COR-L47 (cell line): ENCODE results near the gene GPR162.
A peak's percentile ranks its signal among the peaks of the same experiment; 100 is the strongest.

Source experiments
- DNase-seq: peaks from one replicate; lab custom pipeline; 2025; lab: John Stamatoyannopoulos, UW

Gene GPR162, protein sequence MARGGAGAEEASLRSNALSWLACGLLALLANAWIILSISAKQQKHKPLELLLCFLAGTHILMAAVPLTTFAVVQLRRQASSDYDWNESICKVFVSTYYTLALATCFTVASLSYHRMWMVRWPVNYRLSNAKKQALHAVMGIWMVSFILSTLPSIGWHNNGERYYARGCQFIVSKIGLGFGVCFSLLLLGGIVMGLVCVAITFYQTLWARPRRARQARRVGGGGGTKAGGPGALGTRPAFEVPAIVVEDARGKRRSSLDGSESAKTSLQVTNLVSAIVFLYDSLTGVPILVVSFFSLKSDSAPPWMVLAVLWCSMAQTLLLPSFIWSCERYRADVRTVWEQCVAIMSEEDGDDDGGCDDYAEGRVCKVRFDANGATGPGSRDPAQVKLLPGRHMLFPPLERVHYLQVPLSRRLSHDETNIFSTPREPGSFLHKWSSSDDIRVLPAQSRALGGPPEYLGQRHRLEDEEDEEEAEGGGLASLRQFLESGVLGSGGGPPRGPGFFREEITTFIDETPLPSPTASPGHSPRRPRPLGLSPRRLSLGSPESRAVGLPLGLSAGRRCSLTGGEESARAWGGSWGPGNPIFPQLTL

DNA sequence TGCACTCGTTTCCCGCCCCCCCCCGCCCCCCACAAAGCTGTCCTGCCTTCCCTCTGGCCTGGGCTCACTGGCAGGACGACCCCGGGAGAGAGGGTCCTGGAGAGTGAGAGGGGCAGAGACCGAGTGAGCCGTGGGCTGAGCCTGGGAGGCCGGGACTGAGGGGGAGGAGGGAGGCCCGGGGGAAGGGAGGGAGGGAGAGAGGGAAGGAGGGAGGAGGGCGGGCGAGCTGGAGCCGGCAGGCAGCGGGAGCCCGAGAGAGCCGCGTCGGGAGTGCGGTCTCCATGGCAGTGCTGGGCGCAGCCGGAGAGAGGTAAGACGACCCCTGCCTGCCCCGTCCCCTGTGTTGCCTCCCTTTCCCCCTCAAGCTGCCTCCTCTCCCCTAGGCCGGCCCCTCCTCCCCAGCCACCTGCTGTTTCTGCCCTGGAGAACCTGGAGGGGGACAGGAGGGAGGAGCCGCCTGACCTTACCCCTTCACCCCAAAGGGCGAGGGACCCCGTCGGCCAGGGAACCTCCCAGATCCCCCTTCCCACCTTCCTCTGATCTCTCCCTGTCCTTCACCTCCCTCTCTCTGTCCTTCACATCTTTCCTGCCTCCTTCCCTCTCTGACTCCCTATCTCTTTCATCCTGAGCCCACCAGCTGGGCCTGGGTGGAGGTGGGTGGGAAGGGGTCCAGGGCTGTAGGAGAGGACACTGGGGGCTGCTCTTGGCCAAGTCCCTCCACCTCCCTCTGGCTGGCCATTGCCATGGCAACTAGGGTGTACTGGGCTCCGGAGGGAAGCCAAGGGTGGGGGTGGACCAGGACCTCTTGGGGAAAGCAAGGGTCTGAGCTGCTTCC is at the start of gene GPR162:
Gene GPR162, plus strand, starts transcription at position 231 of the 835 bp plus-strand sequence. CDS start 2,078 bp downstream, outside the sequence.
- DNase-seq = peak; percentile 16

DNA sequence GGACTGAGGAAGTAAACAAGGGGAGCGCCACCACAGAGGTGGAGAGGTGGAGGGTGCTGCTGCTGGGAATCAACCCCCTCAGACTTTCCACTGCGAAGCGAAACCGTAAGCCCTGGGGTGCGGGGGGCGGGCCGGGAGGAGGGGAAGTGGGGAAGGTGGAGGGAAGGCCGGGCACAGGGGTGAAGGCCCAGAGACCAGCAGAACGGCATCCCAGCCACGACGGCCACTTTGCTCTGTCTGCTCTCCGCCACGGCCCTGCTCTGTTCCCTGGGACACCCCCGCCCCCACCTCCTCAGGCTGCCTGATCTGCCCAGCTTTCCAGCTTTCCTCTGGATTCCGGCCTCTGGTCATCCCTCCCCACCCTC is 49.3 kb upstream of the GPR162 start, which contains the start of gene LAG3:
Gene LAG3, plus strand, starts transcription at position 190 of the 365 bp plus-strand sequence. CDS start 333 bp downstream, outside the sequence.
- DNase-seq = no peak

DNA sequence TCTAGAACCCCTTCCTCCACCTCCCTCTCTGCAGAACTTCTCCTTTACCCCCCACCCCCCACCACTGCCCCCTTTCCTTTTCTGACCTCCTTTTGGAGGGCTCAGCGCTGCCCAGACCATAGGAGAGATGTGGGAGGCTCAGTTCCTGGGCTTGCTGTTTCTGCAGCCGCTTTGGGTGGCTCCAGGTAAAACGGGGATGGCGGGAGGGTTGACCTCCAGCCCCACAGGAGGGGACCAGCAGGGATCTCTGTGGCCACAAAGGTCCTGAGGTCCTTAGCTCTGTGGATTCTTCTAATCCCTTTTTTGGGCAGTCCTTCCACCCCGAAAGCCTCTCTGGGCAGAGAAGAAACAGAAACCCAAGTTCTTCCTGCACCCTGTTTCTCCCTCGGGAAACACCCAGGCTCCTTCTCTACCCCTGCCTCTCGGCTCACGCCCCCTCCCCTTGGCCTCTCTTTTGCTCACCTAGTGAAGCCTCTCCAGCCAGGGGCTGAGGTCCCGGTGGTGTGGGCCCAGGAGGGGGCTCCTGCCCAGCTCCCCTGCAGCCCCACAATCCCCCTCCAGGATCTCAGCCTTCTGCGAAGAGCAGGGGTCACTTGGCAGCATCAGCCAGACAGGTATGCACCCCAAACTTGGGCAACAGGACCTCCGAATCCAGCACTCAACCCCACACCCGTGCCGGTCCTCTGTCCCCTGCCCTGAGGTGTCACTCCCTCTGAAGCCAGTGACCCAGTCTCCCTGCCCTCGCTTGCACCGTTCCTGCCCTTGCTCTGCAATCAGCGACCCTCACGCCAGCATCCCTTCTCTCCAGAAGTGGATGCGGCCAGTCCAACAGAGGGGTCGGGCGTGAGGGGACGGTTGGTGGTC is 48.7 kb upstream of the GPR162 start:
- DNase-seq = no peak

DNA sequence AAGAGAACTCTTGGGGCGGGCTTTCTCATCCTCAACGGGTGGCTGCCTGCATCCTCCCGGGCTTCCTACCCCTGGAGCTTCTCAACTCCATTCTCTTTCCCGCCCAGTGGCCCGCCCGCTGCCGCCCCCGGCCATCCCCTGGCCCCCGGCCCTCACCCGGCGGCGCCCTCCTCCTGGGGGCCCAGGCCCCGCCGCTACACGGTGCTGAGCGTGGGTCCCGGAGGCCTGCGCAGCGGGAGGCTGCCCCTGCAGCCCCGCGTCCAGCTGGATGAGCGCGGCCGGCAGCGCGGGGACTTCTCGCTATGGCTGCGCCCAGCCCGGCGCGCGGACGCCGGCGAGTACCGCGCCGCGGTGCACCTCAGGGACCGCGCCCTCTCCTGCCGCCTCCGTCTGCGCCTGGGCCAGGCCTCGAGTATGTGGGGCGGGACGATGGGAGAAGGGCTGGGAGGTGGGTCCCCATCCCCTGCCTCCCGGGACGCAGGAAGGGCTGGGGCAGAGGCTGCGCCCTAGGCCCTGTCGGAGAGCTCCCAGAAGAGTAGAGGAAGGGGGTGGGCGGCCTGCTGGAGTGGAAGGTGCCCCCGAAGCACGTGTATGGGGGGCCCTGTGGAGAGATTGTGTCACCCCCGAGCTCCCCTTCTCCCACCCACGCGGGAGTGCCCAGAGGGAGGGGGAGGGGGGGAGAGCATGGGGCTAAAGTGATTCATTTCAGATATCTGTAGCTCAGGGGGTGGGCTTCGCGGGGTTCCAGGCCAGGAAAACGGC is 47.9 kb upstream of the GPR162 start:
- no peak for DNase-seq

DNA sequence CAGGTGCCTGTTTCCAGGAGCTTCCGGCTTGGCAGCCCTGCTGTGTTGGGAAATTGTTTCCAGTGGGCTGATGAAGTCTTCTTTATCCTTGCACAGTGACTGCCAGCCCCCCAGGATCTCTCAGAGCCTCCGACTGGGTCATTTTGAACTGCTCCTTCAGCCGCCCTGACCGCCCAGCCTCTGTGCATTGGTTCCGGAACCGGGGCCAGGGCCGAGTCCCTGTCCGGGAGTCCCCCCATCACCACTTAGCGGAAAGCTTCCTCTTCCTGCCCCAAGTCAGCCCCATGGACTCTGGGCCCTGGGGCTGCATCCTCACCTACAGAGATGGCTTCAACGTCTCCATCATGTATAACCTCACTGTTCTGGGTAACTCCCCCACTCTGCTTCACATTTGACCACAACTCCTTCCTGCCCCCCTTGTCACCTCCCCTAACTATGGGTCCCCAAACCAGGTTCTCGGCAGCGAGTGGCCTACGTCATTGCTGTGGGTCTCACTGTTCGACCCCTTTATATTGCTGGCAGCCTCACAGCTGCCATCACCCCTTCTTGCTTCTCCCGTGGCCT is 47.0 kb upstream of the GPR162 start:
- no peak for DNase-seq

DNA sequence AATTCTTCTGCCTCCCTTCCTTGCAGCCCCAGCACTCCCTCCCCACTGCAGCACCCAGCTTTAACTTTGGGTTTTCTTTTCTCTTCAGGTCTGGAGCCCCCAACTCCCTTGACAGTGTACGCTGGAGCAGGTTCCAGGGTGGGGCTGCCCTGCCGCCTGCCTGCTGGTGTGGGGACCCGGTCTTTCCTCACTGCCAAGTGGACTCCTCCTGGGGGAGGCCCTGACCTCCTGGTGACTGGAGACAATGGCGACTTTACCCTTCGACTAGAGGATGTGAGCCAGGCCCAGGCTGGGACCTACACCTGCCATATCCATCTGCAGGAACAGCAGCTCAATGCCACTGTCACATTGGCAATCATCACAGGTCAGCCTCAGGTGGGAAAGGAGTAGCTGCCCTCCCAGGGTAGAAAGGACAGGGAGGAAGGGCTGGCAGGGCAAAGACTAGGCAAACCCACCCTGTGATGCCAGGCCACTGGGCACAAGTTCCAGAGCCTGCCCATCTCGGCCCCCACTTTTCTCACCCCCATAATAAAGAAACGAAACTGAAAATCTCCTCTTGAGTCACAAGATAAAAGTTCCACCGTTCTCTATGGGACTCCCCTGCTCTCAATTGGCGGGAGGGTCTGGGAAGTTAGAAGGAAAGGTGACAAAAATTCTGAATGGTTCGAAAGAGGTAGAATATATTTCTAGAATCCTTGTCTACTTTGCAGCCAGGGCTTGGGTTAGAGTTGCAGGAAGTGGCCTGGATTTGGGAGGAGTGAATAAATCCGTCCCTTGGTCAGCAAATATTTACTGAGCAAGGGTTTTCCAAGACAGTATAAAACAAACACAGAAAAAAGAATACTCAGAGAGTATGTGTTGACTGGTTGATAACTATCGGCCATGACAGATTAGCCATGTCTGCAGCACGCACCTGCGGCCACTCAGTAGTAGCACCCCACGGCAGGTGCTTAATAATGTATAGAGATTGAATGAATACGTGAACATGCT is 46.1 kb upstream of the GPR162 start:
- no peak for DNase-seq

DNA sequence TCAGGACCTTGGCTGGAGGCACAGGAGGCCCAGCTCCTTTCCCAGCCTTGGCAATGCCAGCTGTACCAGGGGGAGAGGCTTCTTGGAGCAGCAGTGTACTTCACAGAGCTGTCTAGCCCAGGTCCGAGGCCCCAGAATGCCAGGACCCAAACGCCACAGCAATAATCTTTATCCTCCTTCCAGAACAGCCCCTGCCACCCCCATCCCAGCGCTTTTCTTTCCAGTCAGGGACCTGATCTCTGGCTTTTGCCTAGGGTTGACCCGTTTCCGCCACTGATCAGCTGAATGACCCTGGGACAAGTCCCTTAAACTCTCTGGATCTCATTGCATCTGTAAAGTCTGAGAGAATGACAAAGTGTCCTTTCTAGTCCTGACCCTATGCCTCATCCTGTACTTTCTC is 44.2 kb upstream of the GPR162 start:
- DNase-seq = no peak

DNA sequence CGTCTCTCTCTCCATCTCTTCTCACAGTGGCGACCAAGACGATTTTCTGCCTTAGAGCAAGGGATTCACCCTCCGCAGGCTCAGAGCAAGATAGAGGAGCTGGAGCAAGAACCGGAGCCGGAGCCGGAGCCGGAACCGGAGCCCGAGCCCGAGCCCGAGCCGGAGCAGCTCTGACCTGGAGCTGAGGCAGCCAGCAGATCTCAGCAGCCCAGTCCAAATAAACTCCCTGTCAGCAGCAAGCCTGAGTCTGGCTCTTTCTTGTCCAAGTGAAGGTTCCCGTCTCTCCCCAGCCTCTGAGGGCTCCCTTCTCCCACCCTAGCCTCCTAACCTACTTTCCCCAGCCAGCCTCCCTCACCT is 43.4 kb upstream of the GPR162 start:
- DNase-seq = no peak

DNA sequence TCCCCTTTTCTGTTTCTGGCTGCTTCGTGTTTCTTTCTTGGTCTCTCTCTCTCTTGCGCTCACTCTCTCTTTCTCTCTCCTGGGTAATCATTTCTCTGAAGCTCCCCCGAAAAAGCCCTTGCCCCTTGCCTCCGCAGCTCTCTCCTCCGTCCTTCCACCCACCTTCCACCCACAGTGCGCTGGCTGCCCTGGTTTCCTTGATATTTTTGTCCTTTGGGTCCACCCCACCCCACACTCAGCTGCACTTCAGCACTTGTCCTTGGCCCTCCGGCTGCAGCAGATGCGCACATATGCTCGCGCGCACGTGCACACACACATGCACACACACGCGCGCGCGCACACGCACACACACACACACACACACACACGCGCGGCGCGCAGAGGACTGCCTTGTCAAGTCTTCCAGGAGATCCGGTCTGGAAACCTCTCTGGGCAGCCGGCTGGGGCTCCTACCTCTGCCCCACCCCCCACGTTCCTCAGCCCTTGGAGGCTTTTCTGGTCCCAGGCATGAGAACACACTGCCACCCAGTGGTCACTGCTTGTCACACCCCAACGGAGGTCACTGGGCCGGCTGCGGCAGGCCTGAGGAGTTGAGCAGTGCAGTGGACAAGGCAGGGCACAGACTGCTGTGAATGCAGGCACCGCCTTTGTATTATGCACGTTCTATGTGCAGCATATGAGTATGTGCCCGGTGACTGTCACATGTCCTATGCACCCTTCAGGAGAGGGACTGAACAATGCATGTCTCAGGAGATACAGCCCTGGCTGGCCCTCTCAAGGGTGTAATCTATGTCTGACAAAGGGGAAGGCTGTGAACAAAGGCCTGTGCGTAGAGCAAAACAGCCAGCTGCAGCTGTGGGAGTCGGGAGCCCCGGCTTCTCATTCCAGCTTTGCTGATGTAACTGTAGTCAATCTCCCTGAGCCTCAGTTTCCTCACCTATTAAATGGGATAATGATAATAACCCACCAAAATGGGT is 42.8 kb upstream of the GPR162 start:
- DNase-seq = peak; percentile 74

DNA sequence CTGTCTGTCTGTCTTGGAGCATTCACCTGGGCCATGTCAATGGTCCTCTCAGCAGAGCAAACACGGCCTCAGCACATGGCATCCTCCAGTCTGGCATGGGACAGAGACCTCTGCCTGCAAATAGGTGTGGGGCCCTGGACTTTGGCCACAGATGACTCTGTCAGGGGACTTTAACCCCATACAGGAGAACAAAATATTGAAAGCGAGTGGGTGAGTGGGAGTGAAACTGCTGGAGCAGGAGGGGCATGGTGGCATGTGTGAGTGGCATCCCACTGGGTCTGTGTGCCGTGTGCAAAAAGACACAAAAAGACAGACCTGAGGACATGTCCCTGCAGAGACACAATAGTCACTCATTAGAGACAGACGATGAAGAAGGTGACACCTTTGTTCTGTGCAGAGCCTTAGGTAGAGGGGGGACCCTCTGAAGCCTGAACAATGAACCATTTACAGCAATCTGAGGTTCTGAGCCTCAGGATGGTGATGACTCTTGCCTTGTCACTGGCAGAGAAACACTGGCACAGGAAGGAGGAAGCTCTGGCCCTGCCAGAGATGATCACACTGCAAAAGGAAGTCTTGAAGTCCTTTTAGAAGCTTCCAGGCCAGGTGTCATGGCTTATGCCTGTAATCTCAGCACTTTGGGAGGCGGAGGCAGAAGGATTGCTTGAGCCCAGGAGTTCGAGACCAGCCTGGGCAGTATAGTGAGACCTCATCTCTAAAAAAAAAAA is 41.8 kb upstream of the GPR162 start:
- no peak for DNase-seq

DNA sequence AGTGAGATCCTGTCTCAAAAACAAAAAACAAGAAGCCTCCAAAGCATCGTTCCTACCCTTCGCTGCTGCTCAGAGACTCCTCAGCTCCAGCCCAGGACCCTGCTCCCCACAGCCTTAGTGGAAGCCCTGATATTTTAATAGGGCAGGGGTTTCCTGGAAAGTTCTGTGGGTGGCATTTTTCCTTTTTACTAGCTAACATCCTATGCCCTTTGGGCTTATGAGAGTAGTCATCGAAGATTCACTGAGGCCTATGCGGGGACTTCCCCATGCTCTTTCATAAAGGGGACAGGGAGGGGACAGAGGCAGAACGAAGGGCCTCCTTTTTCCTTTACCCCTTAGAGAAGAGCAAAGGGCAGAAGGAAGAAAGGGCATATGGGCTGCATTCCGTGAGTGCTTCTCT is 41.0 kb upstream of the GPR162 start:
- no peak for DNase-seq

DNA sequence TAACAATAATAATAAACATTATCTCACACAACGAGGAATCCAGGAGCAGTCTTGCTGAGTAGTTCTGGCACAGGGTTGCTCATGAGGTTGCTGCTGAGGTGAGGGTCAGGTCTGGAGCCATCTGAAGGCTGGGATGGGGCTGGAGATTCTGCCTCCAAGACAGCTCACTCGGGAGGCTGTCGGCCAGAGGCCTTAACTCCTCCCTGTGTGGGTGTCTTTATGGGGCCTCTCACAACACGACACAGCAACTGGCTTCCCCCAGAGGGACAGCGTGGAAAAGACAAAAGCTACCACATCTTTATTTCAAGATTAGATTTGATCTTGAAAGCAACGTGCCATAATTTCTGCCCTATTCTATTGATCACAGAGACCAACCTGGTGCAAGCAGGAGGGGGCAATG is 39.5 kb upstream of the GPR162 start:
- no peak for DNase-seq

DNA sequence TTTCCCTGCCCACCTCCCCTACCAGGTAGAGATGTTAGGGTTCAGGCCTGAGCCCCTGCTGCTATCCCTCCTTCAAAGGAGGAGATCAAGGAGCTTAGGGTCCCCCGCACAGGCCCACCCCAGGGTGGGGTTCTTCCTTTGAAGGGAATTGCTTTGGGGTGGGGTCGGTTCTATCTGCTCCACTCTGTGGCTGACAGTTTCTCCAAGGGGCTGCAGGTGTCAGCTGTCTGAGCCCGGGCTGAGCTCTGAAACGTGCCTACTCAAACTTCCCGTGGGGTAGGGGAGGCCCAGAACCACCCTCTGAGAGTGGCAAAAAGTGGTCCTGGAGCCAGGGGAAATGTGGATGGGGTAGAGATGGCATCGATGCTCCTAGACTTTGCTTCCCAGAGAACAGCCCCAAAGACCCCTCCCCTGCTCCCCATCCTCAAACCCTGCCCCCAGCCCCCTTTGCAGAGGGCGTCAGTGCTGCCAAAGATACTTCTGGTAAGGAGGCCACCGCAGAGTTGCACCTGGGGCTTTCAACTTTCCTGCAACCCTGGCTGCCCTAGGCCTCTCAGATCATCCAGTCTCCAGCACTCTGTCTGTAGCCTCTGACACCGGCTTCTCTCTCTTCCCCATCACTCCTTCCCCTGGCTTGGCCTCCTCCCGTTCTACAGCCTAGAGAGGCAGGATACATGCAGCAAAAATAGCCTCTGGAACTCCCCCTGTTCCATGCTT is 38.6 kb upstream of the GPR162 start:
- no peak for DNase-seq

DNA sequence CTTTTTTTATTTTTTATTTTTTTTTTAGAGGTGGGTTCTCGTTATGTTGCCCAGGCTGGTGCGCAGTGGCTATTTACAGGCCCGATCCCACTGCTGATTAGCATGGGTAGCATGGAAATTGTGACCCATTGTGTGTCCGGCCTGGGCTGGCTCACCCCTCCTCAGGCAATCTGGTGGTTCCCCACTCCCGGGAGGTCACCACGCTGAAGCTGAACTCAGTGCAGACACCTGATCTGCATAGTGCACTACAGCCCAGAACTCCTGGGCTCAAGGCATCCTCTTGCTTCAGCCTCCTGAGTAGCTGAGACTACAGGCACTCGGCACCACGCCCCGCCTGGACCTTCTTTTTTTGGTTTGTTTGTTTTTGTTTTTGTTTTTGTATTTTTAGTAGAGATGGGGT is 37.8 kb upstream of the GPR162 start:
- no peak for DNase-seq

DNA sequence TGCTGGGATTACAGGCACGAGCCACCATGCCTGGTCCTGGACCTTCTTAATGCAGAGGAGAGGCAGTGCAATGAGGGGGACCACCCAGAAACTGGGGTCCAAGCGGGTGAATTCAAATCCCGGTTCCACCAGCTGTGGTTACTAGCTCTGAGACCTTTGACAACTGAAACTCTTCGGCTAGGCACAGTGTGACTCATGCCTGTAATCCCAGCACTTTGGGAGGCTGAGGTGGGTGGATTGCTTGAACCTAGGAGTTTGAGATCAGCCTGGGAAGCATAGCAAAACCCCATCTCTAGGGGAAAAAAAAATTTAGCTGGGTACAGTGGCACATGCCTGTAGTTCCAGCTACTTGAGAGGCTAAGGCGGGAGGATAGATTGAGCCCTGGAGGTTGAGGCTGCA is 37.3 kb upstream of the GPR162 start:
- no peak for DNase-seq

DNA sequence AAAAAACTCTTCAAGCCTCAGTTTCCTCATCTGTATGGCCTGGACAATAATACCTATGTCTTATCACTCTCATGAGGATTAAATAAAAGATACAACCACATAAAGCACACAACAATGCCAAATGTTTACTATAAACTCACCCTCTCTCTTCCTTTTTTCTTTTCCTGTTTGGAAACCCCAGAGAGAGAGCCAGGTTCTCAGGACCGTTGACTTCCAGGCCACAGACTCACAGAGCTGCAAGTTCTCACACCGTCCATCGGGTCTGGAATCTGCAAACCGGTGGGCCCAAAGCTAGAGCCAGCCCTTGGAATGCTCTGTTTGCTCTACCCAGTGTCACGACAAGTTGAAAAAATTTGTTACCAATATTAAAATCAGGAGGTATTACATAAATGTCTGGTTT is 36.9 kb upstream of the GPR162 start:
- DNase-seq = no peak
